Measurements from ENCODE around the gene P3H1.

- TF ChIP-seq CTCF (IDR thresholded peaks at IDR 0.05) (no peak), POLR2AphosphoS5 (IDR thresholded peaks at IDR 0.05; ENCODE audit: low read depth, low read length) (no peak)
These were observed 39.3 kb upstream of the P3H1 start for GRCh38 chr1:42806171-42806570.
